GM23338 (cell line): ENCODE measurements around the gene TEX9. TPM values are rescaled to one million over a fixed set of nuclear protein-coding genes. Genes with fewer than 3 reads are reported as not detected.

ENCODE experiments used
- ATAC-seq: fragments of 200-7000 bp; cut with Tn5 transposase; 3 replicates; pipeline ENCODE4 v1.9.1; 2020
- DNase-seq: peaks from one replicate; pipeline ENCODE4 v3.0.0-alpha.2; 2015; ENCODE audit warnings: low spot score
- H2AFZ ChIP-seq: fragments of 200-600 bp; sonication (generic); 2 replicates; pipeline ENCODE4 v1.8.0; 2016; ENCODE audit warnings: antibody characterized with exemption, mild to moderate bottlenecking, moderate library complexity
- H3F3A ChIP-seq: fragments of 200-600 bp; sonication (generic); replicated peaks from 2 replicates; pipeline ENCODE4 v1.8.0; 2017; ENCODE audit warnings: antibody characterized with exemption, mixed run types, low read depth
- H3K27ac ChIP-seq: fragments of 200-600 bp; sonication (generic); 2 replicates; pipeline ENCODE4 v1.6.1; 2016; ENCODE audit warnings: low read depth
- H3K27me3 ChIP-seq: fragments of 200-600 bp; sonication (generic); 2 replicates; pipeline ENCODE4 v1.8.0; 2016; ENCODE audit warnings: mild to moderate bottlenecking, mixed run types, moderate library complexity; ENCODE audit not compliant: insufficient read depth
- H3K36me3 ChIP-seq: fragments of 200-600 bp; sonication (generic); 2 replicates; pipeline ENCODE4 v1.8.0; 2016; ENCODE audit warnings: mild to moderate bottlenecking; ENCODE audit not compliant: insufficient read depth
- H3K4me1 ChIP-seq: fragments of 200-600 bp; sonication (generic); 2 replicates; pipeline ENCODE4 v1.8.0; 2016; ENCODE audit warnings: mild to moderate bottlenecking, moderate library complexity; ENCODE audit not compliant: insufficient read depth
- H3K4me2 ChIP-seq: fragments of 200-600 bp; sonication (generic); 2 replicates; pipeline ENCODE4 v1.7.1; 2017; ENCODE audit warnings: mixed run types
- H3K4me3 ChIP-seq: fragments of 200-600 bp; sonication (generic); 2 replicates; pipeline ENCODE4 v1.6.1; 2016; ENCODE audit warnings: mixed run types
- H3K79me2 ChIP-seq: fragments of 200-600 bp; sonication (generic); replicated peaks from 2 replicates; pipeline ENCODE4 v1.8.0; 2017; ENCODE audit warnings: mild to moderate bottlenecking; ENCODE audit not compliant: insufficient read depth
- H3K9me2 ChIP-seq: fragments of 200-600 bp; sonication (generic); 2 replicates; pipeline ENCODE4 v1.8.0; 2017; ENCODE audit not compliant: insufficient read depth
- H4K20me1 ChIP-seq: fragments of 200-600 bp; sonication (generic); replicated peaks from 2 replicates; pipeline ENCODE4 v1.8.0; 2017; ENCODE audit warnings: mild to moderate bottlenecking; ENCODE audit not compliant: insufficient read depth
- H3K27ac Mint-ChIP-seq: 2 replicates; pipeline ENCODE4 v1.8.0; 2020; ENCODE audit warnings: inconsistent platforms, mild to moderate bottlenecking, moderate library complexity, mixed read lengths
- H3K27me3 Mint-ChIP-seq: 3 replicates; pipeline ENCODE4 v1.8.0; 2022; ENCODE audit warnings: low read depth, mild to moderate bottlenecking, moderate library complexity, mixed read lengths, inconsistent platforms; ENCODE audit not compliant: insufficient read depth, poor library complexity
- H3K36me3 Mint-ChIP-seq: 3 replicates; pipeline ENCODE4 v1.8.0; 2021; ENCODE audit warnings: low read depth, mild to moderate bottlenecking, inconsistent platforms, moderate library complexity, mixed read lengths
- H3K4me1 Mint-ChIP-seq: 3 replicates; pipeline ENCODE4 v1.8.0; 2020; ENCODE audit warnings: mild to moderate bottlenecking, inconsistent platforms, mixed read lengths
- H3K4me3 Mint-ChIP-seq: 3 replicates; pipeline ENCODE4 v1.8.0; 2021; ENCODE audit warnings: moderate library complexity, mild to moderate bottlenecking, inconsistent platforms, mixed read lengths
- H3K9me3 Mint-ChIP-seq: 3 replicates; pipeline ENCODE4 v1.8.0; 2020; ENCODE audit warnings: moderate library complexity, mild to moderate bottlenecking, inconsistent platforms, mixed read lengths
- CREB1 ChIP-seq: fragments of 250-450 bp; sonication (Bioruptor Pico); IDR thresholded peaks from 2 replicates; pipeline ENCODE4 v1.5.0; 2020; ENCODE audit warnings: low read depth, mild to moderate bottlenecking, moderate library complexity
- CTCF ChIP-seq, 2 experiments: fragments of 200-600 bp in 1 of 2; sonication (generic) in 1 of 2; conservative IDR thresholded peaks; 2 replicates each; pipeline versions ENCODE4 v1.5.1 to v1.6.1; 2016 to 2017; ENCODE audit warnings: antibody characterized with exemption in 2 of 2, low read depth in 2 of 2, mild to moderate bottlenecking in 2 of 2, moderate library complexity in 1 of 2
- ETS1 ChIP-seq: IDR thresholded peaks from 2 replicates; pipeline ENCODE4 v1.6.1; 2016; ENCODE audit warnings: antibody characterized with exemption
- EZH2phosphoT487 ChIP-seq: fragments of 200-600 bp; sonication (generic); IDR thresholded peaks from one replicate; pipeline ENCODE4 v1.8.1; 2018; ENCODE audit warnings: antibody characterized with exemption; ENCODE audit not compliant: unreplicated experiment
- JUNB ChIP-seq: IDR thresholded peaks from one replicate; pipeline ENCODE4 v1.6.1; 2016; ENCODE audit warnings: antibody characterized with exemption; ENCODE audit not compliant: unreplicated experiment
- NANOG ChIP-seq: IDR thresholded peaks from 2 replicates; pipeline ENCODE4 v1.6.1; 2016; ENCODE audit warnings: antibody characterized with exemption, borderline replicate concordance
- POLR2AphosphoS5 ChIP-seq: IDR thresholded peaks from 2 replicates; pipeline ENCODE4 v1.6.1; 2016; ENCODE audit warnings: antibody characterized with exemption, low read depth
- REST ChIP-seq: IDR thresholded peaks from one replicate; pipeline ENCODE4 v1.6.1; 2018; ENCODE audit warnings: antibody characterized with exemption; ENCODE audit not compliant: unreplicated experiment
- STAT1 ChIP-seq: IDR thresholded peaks from one replicate; pipeline ENCODE4 v1.6.1; 2016; ENCODE audit warnings: antibody characterized with exemption; ENCODE audit not compliant: unreplicated experiment
- ZNF462 ChIP-seq: fragments of 250-450 bp; sonication (Bioruptor Pico); IDR thresholded peaks from 2 replicates; pipeline ENCODE4 v1.5.0; 2020; ENCODE audit warnings: mild to moderate bottlenecking, moderate library complexity
- polyA plus RNA-seq: library from polyadenylated mRNA; unstranded; fragments of >200 nt; fragmentation: Nextera tagmentation; extraction: Ambion mirVana; gene quantifications from 2 replicates; pipeline ENCODE4 v1.2.1, GENCODE V29; 2016
- total RNA-seq: library from RNA; depleted of rRNA; stranded (reverse); fragments of >200 nt; shearing (Covaris generic); gene quantifications from 2 replicates; pipeline ENCODE4 v1.2.3, GENCODE V29; 2014

TEX9 gene
- total and polyA plus RNA-seq, 2 experiments from 2014 or later: 19.6 to 21.8 TPM

GRCh38 chr15:56353740-56354139, 11.5 kb upstream of the TEX9 start:
- no peak overlapping the region for H3K4me3 Mint-ChIP-seq
- H3F3A ChIP-seq: no peaks in the 10 kb centered on the region
- peaks cover 17% of the 10 kb centered on the region for H3K4me1 ChIP-seq
- no peaks in the 10 kb centered on the region; the same call in 2 of the 3 replicates for H3K9me3 Mint-ChIP-seq
- H3K27ac Mint-ChIP-seq: no peak overlapping the region
- no peak overlapping the region for H2AFZ ChIP-seq
- no peak for ATAC-seq
- peaks cover 18% of the 10 kb centered on the region for H3K4me1 Mint-ChIP-seq
- no peak overlapping the region for H3K4me2 ChIP-seq
- H3K27me3 Mint-ChIP-seq: no peaks in the 10 kb centered on the region
- H3K27ac ChIP-seq: no peak overlapping the region
- peaks cover 5% of the 10 kb centered on the region; the same call in 1 of the 2 replicates for H3K9me2 ChIP-seq
- TF ChIP-seq POLR2AphosphoS5 (no peak), NANOG (no peak), EZH2phosphoT487 (no peak), ZNF462 (no peak), JUNB (no peak), REST (no peak), CREB1 (CRISPR knock-in tag) (no peak), CTCF (conservative IDR thresholded peaks at IDR 0.05; ENCODE audit: low read depth in 2 of 2) (no peak), STAT1 (no peak), ETS1 (no peak)
- no peaks in the 10 kb centered on the region for H3K27me3 ChIP-seq
- H3K4me3 ChIP-seq: no peak overlapping the region
- no peaks in the 10 kb centered on the region for H4K20me1 ChIP-seq
- no peaks in the 10 kb centered on the region for H3K36me3 Mint-ChIP-seq
- H3K79me2 ChIP-seq: no peaks in the 10 kb centered on the region
- DNase-seq: no peak
- no peaks in the 10 kb centered on the region for H3K36me3 ChIP-seq
